Neural progenitor cell (in vitro differentiated cells): Measurements from ENCODE around the gene ADCY1. TPM values are rescaled to one million over a fixed set of nuclear protein-coding genes. Genes with fewer than 3 reads are reported as not detected.
A peak's percentile ranks its signal among the peaks of the same experiment; 100 is the strongest.

ENCODE experiments used
- DNase-seq: peaks from one replicate; pipeline ENCODE4 v3.0.0-alpha.2; 2016; ENCODE audit warnings: low spot score
- H2AFZ ChIP-seq: fragments of 200-600 bp; sonication (generic); replicated peaks from 2 replicates; pipeline ENCODE4 v1.6.1; 2016; ENCODE audit warnings: antibody characterized with exemption
- H3F3A ChIP-seq: fragments of 200-600 bp; sonication (generic); 2 replicates; pipeline ENCODE4 v1.6.1; 2016; ENCODE audit warnings: antibody characterized with exemption, low read depth
- H3K27ac ChIP-seq: fragments of 200-600 bp; sonication (generic); 2 replicates; pipeline ENCODE4 v1.5.1; 2016; ENCODE audit warnings: mild to moderate bottlenecking
- H3K27me3 ChIP-seq: fragments of 200-600 bp; sonication (generic); 2 replicates; pipeline ENCODE4 v1.6.1; 2016; ENCODE audit warnings: mild to moderate bottlenecking, moderate library complexity
- H3K36me3 ChIP-seq: fragments of 200-600 bp; sonication (generic); 2 replicates; pipeline ENCODE4 v1.5.1; 2016
- H3K4me1 ChIP-seq: fragments of 200-600 bp; sonication (generic); 2 replicates; pipeline ENCODE4 v1.6.1; 2016; ENCODE audit warnings: mixed run types
- H3K4me2 ChIP-seq: fragments of 200-600 bp; sonication (generic); 2 replicates; pipeline ENCODE4 v1.6.1; 2016
- H3K4me3 ChIP-seq: fragments of 200-600 bp; sonication (generic); 2 replicates; pipeline ENCODE4 v1.5.1; 2016
- H3K79me2 ChIP-seq: fragments of 200-600 bp; sonication (generic); 2 replicates; pipeline ENCODE4 v1.6.1; 2016; ENCODE audit warnings: low read depth
- H3K9ac ChIP-seq: fragments of 200-600 bp; sonication (generic); 2 replicates; pipeline ENCODE4 v1.6.1; 2016
- H3K9me3 ChIP-seq: fragments of 200-600 bp; sonication (generic); 2 replicates; pipeline ENCODE4 v1.5.1; 2016; ENCODE audit warnings: low read depth
- H4K20me1 ChIP-seq: fragments of 200-600 bp; sonication (generic); 2 replicates; pipeline ENCODE4 v1.6.1; 2016; ENCODE audit warnings: low read depth
- H3K27ac Mint-ChIP-seq: 3 replicates; pipeline ENCODE4 v1.8.0; 2021; ENCODE audit warnings: mixed read lengths
- H3K27me3 Mint-ChIP-seq: 2 replicates; pipeline ENCODE4 v1.8.0; 2022; ENCODE audit warnings: low read depth, mild to moderate bottlenecking, inconsistent platforms, moderate library complexity, mixed read lengths; ENCODE audit not compliant: insufficient read depth
- H3K36me3 Mint-ChIP-seq: 3 replicates; pipeline ENCODE4 v1.8.0; 2021; ENCODE audit warnings: mixed read lengths
- H3K4me1 Mint-ChIP-seq: 3 replicates; pipeline ENCODE4 v1.8.0; 2021; ENCODE audit warnings: mixed read lengths
- H3K4me3 Mint-ChIP-seq: 3 replicates; pipeline ENCODE4 v1.8.0; 2021; ENCODE audit warnings: mild to moderate bottlenecking, moderate library complexity, mixed read lengths
- H3K9me3 Mint-ChIP-seq: 3 replicates; pipeline ENCODE4 v1.8.0; 2020; ENCODE audit warnings: mixed read lengths
- CTCF ChIP-seq: fragments of 200-600 bp; sonication (generic); IDR thresholded peaks from 2 replicates; pipeline ENCODE4 v1.5.1; 2017; ENCODE audit warnings: antibody characterized with exemption, mild to moderate bottlenecking
- EZH2 ChIP-seq: fragments of 200-600 bp; sonication (generic); IDR thresholded peaks from 2 replicates; pipeline ENCODE4 v1.6.1; 2017; ENCODE audit warnings: antibody characterized with exemption, mild to moderate bottlenecking, moderate library complexity
- EZH2phosphoT487 ChIP-seq: fragments of 200-600 bp; sonication (generic); IDR thresholded peaks from 2 replicates; pipeline ENCODE4 v1.6.1; 2017; ENCODE audit warnings: antibody characterized with exemption
- total RNA-seq: library from RNA; depleted of rRNA; stranded (reverse); fragments of >200 nt; gene quantifications from 2 replicates; pipeline ENCODE4 v1.2.3, GENCODE V29; 2015; ENCODE audit warnings: low replicate concordance

The ADCY1 gene
- total RNA-seq, 1 donor from 2014 or later: 7.4 TPM

GRCh38 chr7:45586542-45587520 lies 12.7 kb downstream of the ADCY1 start:
- Mint-ChIP-seq H3K36me3 (no peaks in the 10 kb centered on the region), H3K4me1 (peaks cover 31% of the 10 kb centered on the region), H3K4me3 (no peak overlapping the region), H3K27ac (peak overlapping the region; percentile 53), H3K27me3 (peaks cover 9% of the 10 kb centered on the region), H3K9me3 (no peaks in the 10 kb centered on the region)
- no peak overlapping the region for H3K4me3 ChIP-seq
- H3K27me3 ChIP-seq: no peaks in the 10 kb centered on the region
- no peak for DNase-seq
- no peak overlapping the region for H3K4me2 ChIP-seq
- no peak overlapping the region for H2AFZ ChIP-seq
- no peaks in the 10 kb centered on the region for H3K79me2 ChIP-seq
- no peaks in the 10 kb centered on the region for H4K20me1 ChIP-seq
- H3K9me3 ChIP-seq: no peaks in the 10 kb centered on the region
- H3K36me3 ChIP-seq: no peaks in the 10 kb centered on the region
- peaks cover 17% of the 10 kb centered on the region for H3K4me1 ChIP-seq
- H3K9ac ChIP-seq: no peak overlapping the region
- H3K27ac ChIP-seq: no peak overlapping the region
- TF ChIP-seq CTCF (no peak), EZH2phosphoT487 (no peak), EZH2 (no peak)
- peaks cover 10% of the 10 kb centered on the region for H3F3A ChIP-seq

GRCh38 chr7:45588466-45588865 lies 14.3 kb downstream of the ADCY1 start:
- H3K27me3 ChIP-seq: no peaks in the 10 kb centered on the region
- no peak for DNase-seq
- no peak overlapping the region for H3K4me3 ChIP-seq
- H3K36me3 ChIP-seq: no peaks in the 10 kb centered on the region
- no peaks in the 10 kb centered on the region for H3K9me3 Mint-ChIP-seq
- no peaks in the 10 kb centered on the region for H3K9me3 ChIP-seq
- H3K4me3 Mint-ChIP-seq: no peak overlapping the region
- H2AFZ ChIP-seq: no peak overlapping the region
- no peak overlapping the region for H3K27ac ChIP-seq
- no peaks in the 10 kb centered on the region for H4K20me1 ChIP-seq
- peaks cover 18% of the 10 kb centered on the region for H3K4me1 Mint-ChIP-seq
- no peak overlapping the region for H3K4me2 ChIP-seq
- H3F3A ChIP-seq: peaks cover 1% of the 10 kb centered on the region
- no peaks in the 10 kb centered on the region for H3K79me2 ChIP-seq
- TF ChIP-seq EZH2 (no peak), CTCF (no peak), EZH2phosphoT487 (no peak)
- H3K36me3 Mint-ChIP-seq: no peaks in the 10 kb centered on the region
- H3K4me1 ChIP-seq: peaks cover under 1% of the 10 kb centered on the region
- H3K9ac ChIP-seq: no peak overlapping the region
- H3K27me3 Mint-ChIP-seq: peaks cover 6% of the 10 kb centered on the region
- H3K27ac Mint-ChIP-seq: no peak overlapping the region

GRCh38 chr7:45589061-45589460 lies 14.9 kb downstream of the ADCY1 start:
- no peak for TF ChIP-seq CTCF
- no peak for TF ChIP-seq EZH2
- TF ChIP-seq EZH2phosphoT487: no peak
- Histone ChIP-seq H3K27me3 (no peaks in the 10 kb centered on the region), H2AFZ (no peak overlapping the region), H3K4me2 (no peak overlapping the region), H3F3A (no peaks in the 10 kb centered on the region), H3K36me3 (no peaks in the 10 kb centered on the region), H3K4me3 (no peak overlapping the region), H3K9ac (no peak overlapping the region), H4K20me1 (no peaks in the 10 kb centered on the region), H3K9me3 (no peaks in the 10 kb centered on the region), H3K79me2 (no peaks in the 10 kb centered on the region), H3K4me1 (no peaks in the 10 kb centered on the region), H3K27ac (no peak overlapping the region)
- Mint-ChIP-seq H3K27me3 (peaks cover 9% of the 10 kb centered on the region), H3K4me1 (peaks cover 14% of the 10 kb centered on the region), H3K36me3 (no peaks in the 10 kb centered on the region), H3K27ac (no peak overlapping the region), H3K4me3 (no peak overlapping the region), H3K9me3 (no peaks in the 10 kb centered on the region)
- DNase-seq: no peak
